Cerebellar cortex (tissue), 1 donor: Measurements from ENCODE around the gene LTA.
"Not testable (repeated sequence)": the region's sequence is repeated elsewhere in the genome, so short reads cannot be mapped to it uniquely, and the experiment has no call there.

Experiments
- DNase-seq: peaks from one replicate; pipeline ENCODE4 v3.0.0-alpha.2; 2015; ENCODE audit warnings: low spot score

LTA gene

DNA sequence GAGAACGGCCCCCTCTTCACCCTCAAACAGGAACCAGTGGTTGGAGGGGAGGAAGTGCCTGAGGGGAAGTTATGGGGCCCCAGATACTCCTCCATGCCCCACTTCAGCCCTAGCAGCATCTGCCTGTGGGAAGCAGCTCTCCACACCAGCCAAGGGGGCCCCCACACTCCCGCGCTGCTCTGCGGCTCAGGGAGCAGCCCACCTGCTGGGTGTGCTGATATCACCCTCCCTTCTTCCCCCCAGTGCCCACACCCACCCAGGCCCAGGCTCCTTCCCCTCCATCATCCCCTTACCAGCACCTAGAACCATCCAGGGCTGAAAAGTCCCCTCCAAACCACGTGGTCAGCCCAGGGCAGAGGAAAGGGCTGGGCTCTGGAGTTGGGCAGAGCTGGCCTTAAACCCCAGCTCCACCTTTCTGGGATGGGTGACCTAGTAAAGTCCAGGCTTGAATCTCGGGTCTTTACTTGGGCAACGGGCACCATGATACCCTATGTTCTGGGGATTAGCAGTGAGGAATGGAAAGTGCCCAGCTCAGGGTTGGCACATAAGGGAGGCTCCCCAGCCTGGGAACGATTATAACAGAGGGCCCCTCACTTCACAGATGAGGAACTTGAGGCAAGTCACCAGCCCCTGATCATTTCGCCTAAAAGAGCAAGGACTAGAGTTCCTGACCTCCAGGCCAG is 14.7 kb downstream of the LTA start:
- no peak for DNase-seq

GRCh38 chr6:31587791-31588777 is 16.0 kb downstream of the LTA start:
- no peak for DNase-seq

GRCh38 chr6:31588871-31589650 is 17.0 kb downstream of the LTA start:
- no peak for DNase-seq

DNA sequence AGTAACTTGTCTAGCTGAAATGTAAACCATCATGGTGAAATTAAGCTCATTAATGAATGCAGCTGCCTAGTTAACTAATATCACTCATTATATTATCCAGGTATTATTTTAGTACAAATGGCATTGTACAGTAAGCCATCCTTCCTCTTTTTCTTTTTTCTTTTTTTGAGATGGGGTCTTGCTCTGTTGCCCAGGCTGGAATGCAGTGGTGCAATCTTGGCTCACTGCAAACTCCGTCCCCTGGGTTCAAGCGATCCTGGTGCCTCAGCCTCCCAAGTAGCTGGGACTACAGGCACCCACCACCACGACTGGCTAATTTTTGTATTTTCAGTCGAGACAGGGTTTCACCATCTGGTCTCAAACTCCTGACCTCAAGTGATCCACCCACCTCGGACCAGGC is 18.6 kb downstream of the LTA start:
- not testable (repeated sequence) for DNase-seq

- no peak for DNase-seq
These were observed 20.3 kb downstream of the LTA start for GRCh38 chr6:31592396-31592771.

DNA sequence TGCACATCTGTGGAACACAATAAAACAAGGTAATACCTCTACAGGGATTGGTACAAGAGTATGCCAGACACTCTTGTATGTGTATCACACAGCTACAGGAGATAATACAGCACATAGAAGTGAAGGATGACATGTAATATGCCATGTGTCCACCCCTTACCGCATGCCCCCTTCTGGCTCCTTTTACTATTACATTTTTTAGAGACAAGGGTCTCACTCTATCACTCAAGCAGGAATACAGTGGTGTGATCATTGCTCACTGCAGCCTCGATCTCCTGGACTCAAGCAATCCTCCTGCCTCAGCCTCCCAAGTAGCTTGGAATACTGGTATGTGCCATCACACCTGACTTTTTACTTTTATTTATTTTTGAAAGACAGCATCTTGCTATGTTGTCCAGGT is 24.9 kb downstream of the LTA start:
- DNase-seq, result no peak

GRCh38 chr6:31607317-31607716 is 35.2 kb downstream of the LTA start:
- DNase-seq, result no peak

DNA sequence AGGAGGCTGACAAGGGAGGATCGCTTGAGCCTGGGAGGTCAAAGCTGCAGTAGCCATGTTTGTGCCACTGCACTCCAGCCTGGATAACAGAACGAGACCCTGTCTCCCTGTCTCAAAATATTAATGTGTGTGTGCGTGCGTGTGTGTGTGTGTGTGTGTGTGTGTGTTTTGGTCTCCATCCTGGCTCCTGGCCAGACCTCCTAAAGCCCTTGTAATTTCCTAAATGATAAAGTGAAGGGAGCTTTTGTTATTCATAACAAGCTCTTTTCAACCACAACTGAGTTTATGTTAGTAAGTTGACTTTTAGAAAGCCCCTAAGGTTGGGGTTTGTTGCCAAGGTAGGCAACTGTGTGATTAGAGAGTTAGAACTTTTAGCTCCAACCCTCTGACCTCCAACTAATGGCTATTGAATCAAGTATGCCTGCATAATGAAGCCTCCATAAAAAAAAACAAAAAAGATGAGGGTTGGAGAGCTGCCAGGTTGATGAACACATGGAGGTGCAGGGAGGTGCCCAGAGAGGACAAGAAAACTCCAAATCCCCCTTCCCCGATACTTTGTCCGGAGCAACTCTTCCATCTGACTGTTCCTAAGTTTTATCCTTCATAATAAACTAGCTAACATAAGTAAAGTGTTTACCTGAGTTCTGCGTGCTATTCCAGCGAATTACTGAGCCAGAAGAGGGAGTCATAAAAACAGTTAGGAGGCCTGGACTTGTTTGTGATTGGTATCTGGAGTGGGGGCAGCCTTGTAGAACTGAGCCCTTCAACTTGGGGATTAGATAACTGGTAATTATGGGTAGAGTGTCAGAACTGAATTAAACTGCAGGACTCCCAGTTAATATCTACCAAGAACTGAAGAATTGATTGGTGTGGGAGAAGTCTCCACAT is 37.7 kb downstream of the LTA start:
- DNase-seq, result no peak

DNA sequence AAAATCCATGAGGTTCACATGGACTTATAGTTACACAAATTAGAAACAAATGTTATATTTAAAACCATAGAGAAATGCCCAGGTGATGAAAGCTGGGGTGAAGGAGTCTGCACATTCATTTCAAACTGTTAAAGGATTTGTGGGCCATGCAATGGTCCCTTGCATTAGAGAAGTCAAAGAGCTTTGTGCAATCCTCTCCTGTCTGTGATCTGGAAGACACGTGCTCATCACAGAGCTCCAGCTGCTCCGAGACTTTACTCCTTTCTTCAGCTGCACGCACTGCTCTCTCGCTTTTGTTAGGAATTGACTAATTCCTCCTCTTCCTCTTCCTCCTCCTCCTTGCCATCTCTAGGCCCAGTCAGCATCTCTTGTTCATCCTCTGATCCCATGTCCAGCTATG is 38.9 kb downstream of the LTA start:
- DNase-seq, result peak; percentile 42

GRCh38 chr6:31614075-31614619 is 42.1 kb downstream of the LTA start:
- DNase-seq, result no peak

- no peak for DNase-seq
These were observed 42.8 kb downstream of the LTA start, which contains the start of gene AIF1 for GRCh38 chr6:31614684-31615578. Gene AIF1, plus strand, starts transcription at chr6:31615234. Its CDS starts 96 bp downstream, at chr6:31615330.

GRCh38 chr6:31615748-31616147 is 43.7 kb downstream of the LTA start:
- no peak for DNase-seq

- DNase-seq, result no peak
These were observed 44.9 kb downstream of the LTA start for GRCh38 chr6:31617010-31617409.

- DNase-seq, result peak; percentile 100
These were observed 47.9 kb downstream of the LTA start for GRCh38 chr6:31619805-31620585.

GRCh38 chr6:31620586-31621319 is 48.7 kb downstream of the LTA start, which contains the start of gene PRRC2A:
Gene PRRC2A, plus strand, starts transcription at chr6:31620715. Its CDS starts 2,075 bp downstream, at chr6:31622790.
- no peak for DNase-seq

DNA sequence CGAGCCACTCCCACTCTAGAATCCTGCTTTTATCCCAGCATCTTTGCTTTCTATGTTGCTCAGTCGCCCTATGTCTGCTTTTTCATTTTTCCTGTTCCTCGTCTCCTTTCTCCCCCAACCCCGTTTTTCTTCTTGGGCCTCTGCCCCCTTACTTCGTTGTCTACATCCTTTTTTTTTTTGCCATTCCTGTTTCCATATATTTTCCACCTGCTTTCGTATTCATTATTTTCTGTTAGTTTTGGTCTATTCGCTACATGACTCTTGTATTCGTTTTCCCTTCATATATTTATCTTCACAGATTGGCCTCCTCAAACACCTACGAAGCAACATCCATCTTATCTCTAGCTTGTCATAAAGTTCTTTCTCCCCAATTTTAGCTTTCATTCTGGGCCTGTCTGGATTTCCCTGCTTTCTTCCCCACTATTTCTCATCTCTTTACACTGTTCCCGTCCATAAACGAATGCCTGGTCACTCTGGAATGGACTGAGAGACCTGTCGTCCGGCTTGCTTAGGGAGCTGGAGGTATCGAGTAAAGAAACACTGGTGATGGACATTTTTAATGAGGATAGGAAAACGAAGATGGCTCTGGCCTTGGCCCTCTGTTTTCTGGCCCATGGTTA is 49.3 kb downstream of the LTA start:
- DNase-seq, result no peak

DNA sequence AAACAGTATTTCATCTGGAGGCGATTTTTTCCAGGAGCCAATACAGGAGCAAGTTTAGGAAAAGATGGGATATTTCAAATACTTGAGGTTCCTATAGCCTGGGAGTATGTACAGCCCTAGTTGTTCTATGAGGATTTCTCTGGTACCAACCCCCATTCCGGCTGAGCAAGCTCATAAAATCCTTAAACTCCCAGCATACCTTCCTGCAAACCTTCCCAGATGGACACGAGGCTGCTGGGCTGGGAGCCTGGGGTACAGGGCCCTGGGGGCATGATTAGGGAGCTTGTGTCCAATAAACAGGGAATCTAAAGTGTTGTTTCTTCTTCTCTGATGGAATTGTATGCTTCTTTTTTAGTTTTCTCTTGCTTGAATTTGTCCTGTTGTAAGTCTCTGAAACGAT is 49.9 kb downstream of the LTA start:
- DNase-seq, result no peak

GRCh38 chr6:31622684-31623091 is 50.6 kb downstream of the LTA start:
- DNase-seq, result no peak
